GM12878 (cell line): ENCODE results near the gene SRPRB. TPM values are rescaled to one million over a fixed set of nuclear protein-coding genes. Genes with fewer than 3 reads are reported as not detected.

Experiments used
- ATAC-seq: fragments of 200-7000 bp; cut with Tn5 transposase; 3 replicates; pipeline ENCODE4 v1.9.1; 2020; ENCODE audit warnings: mild to moderate bottlenecking, moderate library complexity
- BruUV-seq: library from RNA; stranded (reverse); fragments of 400-500 nt; replicated peaks from 2 replicates; lab custom pipeline; 2021; lab: Mats Ljungman, UMichigan
- CTCF ChIA-PET: fragments of 300-600 bp; sonication (Branson Sonifier 250); formaldehyde crosslinking; extraction: SDS; loops from one replicate; lab custom pipeline; 2021; ENCODE audit warnings: inconsistent platforms; lab: Yijun Ruan, JAX
- POLR2A ChIA-PET: fragments of 350-600 bp; formaldehyde crosslinking; extraction: SDS; loops from one replicate; lab custom pipeline; 2021; ENCODE audit warnings: inconsistent platforms; lab: Charles Lee
- RAD21 ChIA-PET: fragments of 300-600 bp; sonication (Branson Sonifier 250); formaldehyde crosslinking; loops from one replicate; lab custom pipeline; 2023; ENCODE audit warnings: antibody characterized with exemption; ENCODE audit not compliant: unreplicated experiment; lab: Charles Lee
- SMC1A ChIA-PET: fragments of 300-600 bp; sonication (Branson Sonifier 250); formaldehyde crosslinking; loops from one replicate; lab custom pipeline; 2023; ENCODE audit not compliant: unreplicated experiment, uncharacterized antibody; lab: Charles Lee
- DNase-seq: peaks from one replicate; pipeline ENCODE4 v3.0.0-alpha.2; 2011; ENCODE audit warnings: low read depth, low spot score
- FAIRE-seq: peaks from 3 replicates; lab custom pipeline; 2011; peaks lifted over from hg19 to GRCh38; lab: Jason Lieb, UNC
- H2AFZ ChIP-seq: 2 replicates; pipeline ENCODE4 v1.6.0; 2011; ENCODE audit warnings: low read depth, low read length, control low read depth; ENCODE audit not compliant: control insufficient read depth
- H3K27ac ChIP-seq: 2 replicates; pipeline ENCODE4 v1.5.1; 2011; ENCODE audit warnings: control low read depth; ENCODE audit not compliant: control insufficient read depth, insufficient read depth
- H3K27me3 ChIP-seq, 2 experiments: replicated peaks in 1 of 2; 2 replicates each; pipeline versions ENCODE4 v1.6.0 to v1.6.1; 2011; ENCODE audit warnings: low read length in 1 of 2; ENCODE audit not compliant: control insufficient read depth in 2 of 2, insufficient read depth in 2 of 2
- H3K36me3 ChIP-seq, 2 experiments: 2 replicates each; pipeline ENCODE4 v1.5.1; 2011; ENCODE audit warnings: low read length in 1 of 2; ENCODE audit not compliant: control insufficient read depth in 2 of 2, insufficient read depth in 2 of 2
- H3K4me1 ChIP-seq: 2 replicates; pipeline ENCODE4 v1.6.1; 2011; ENCODE audit warnings: mild to moderate bottlenecking, low read length, moderate library complexity, mixed read lengths; ENCODE audit not compliant: control insufficient read depth, insufficient read depth
- H3K4me2 ChIP-seq: 2 replicates; pipeline ENCODE4 v1.6.0; 2011; ENCODE audit warnings: control low read depth; ENCODE audit not compliant: control insufficient read depth, insufficient read depth
- H3K4me3 ChIP-seq: fragments of 200-600 bp; sonication (generic); 2 replicates; pipeline ENCODE4 v1.5.1; 2016
- H3K79me2 ChIP-seq: 2 replicates; pipeline ENCODE4 v1.6.0; 2011; ENCODE audit warnings: low read length; ENCODE audit not compliant: control insufficient read depth, insufficient read depth
- H3K9ac ChIP-seq: 2 replicates; pipeline ENCODE4 v1.8.0; 2011; ENCODE audit warnings: low read length, control low read depth, mixed read lengths; ENCODE audit not compliant: control insufficient read depth, insufficient read depth
- H3K9me3 ChIP-seq: replicated peaks from 3 replicates; pipeline ENCODE4 v1.5.1; 2011; ENCODE audit warnings: mild to moderate bottlenecking, low read length; ENCODE audit not compliant: control insufficient read depth, insufficient read depth
- H4K20me1 ChIP-seq: 2 replicates; pipeline ENCODE4 v1.6.0; 2011; ENCODE audit not compliant: control insufficient read depth, insufficient read depth
- CBX3 ChIP-seq: fragments of 200-600 bp; sonication (generic); IDR thresholded peaks from 2 replicates; pipeline ENCODE4 v1.6.1; 2016; ENCODE audit warnings: low read depth, borderline replicate concordance
- HDAC6 ChIP-seq: fragments of 200-600 bp; sonication (generic); IDR thresholded peaks from one replicate; pipeline ENCODE4 v1.8.0; 2017; ENCODE audit warnings: antibody characterized with exemption; ENCODE audit not compliant: unreplicated experiment
- IKZF1 ChIP-seq: fragments of 450-650 bp; conservative IDR thresholded peaks from 2 replicates; pipeline ENCODE4 v1.6.1; 2017; ENCODE audit warnings: antibody characterized with exemption, mild to moderate bottlenecking
- JUND ChIP-seq: IDR thresholded peaks from 2 replicates; pipeline ENCODE4 v1.6.1; 2012; ENCODE audit warnings: low read depth, mild to moderate bottlenecking, low read length, improper control_type of control experiment, moderate library complexity
- KDM1A ChIP-seq: fragments of 200-600 bp; sonication (generic); IDR thresholded peaks from 2 replicates; pipeline ENCODE4 v1.6.1; 2016; ENCODE audit warnings: borderline replicate concordance
- MYB ChIP-seq: fragments of 150-350 bp; IDR thresholded peaks from 2 replicates; pipeline ENCODE4 v1.6.1; 2014; ENCODE audit warnings: mild to moderate bottlenecking, low read depth, low read length, borderline replicate concordance
- RAD51 ChIP-seq: fragments of 450-650 bp; IDR thresholded peaks from 2 replicates; pipeline ENCODE4 v1.6.1; 2016; ENCODE audit warnings: moderate library complexity, mild to moderate bottlenecking, inconsistent platforms
- ZBTB33 ChIP-seq: fragments of 450-650 bp; IDR thresholded peaks from 2 replicates; pipeline ENCODE4 v1.6.1; 2017; ENCODE audit warnings: mild to moderate bottlenecking
- ZNF217 ChIP-seq: fragments of 450-650 bp; IDR thresholded peaks from 2 replicates; pipeline ENCODE4 v1.6.1; 2017; ENCODE audit warnings: antibody characterized with exemption, mild to moderate bottlenecking
- in situ Hi-C: fragments of 300-500 bp; cut with MboI; formaldehyde crosslinking; loops from 9 replicates; pipeline ENCODE4 v1.14.3; 2018; ENCODE audit warnings: mixed read lengths
- intact Hi-C: fragments of 100-400 bp; cut with micrococcal nuclease; formaldehyde crosslinking; loops from one replicate; pipeline ENCODE4 v1.14.2; 2022; ENCODE audit not compliant: unreplicated experiment
- polyA plus RNA-seq, 11 experiments: library from polyadenylated mRNA; depleted of rRNA in 4 of 11; unstranded in 6 of 11; stranded (reverse) in 5 of 11; fragments of >200 nt; fragmentation: Nextera tagmentation in 4 of 11; fragmentation: Illumina TruSeq in 1 of 11; extraction: Ambion mirVana in 4 of 11; extraction: Trizol in 1 of 11; gene quantifications; 1 replicate in 1 of 11; 2 replicates in 10 of 11; pipeline versions ENCODE4 v1.2.1 to v1.2.3, GENCODE V29; 2011 to 2016; ENCODE audit warnings: inconsistent platforms in 2 of 11, missing spikeins in 2 of 11, low read depth in 1 of 11
- total RNA-seq, 4 experiments: library from RNA; depleted of rRNA in 3 of 4; stranded (reverse); fragments of >200 nt in 3 of 4; fragmentation: Illumina TruSeq in 1 of 4; extraction: Trizol in 1 of 4; gene quantifications; 2 replicates each; pipeline versions ENCODE4 v1.2.1 to v1.2.3, GENCODE V29; 2013 to 2021
- TF ChIP-seq, protein P1 (sequence below): IDR thresholded peaks from 2 replicates; pipeline ENCODE4 v1.6.1; 2011; ENCODE audit warnings: borderline replicate concordance, low read depth, mild to moderate bottlenecking, moderate library complexity, mixed read lengths, low read length; ENCODE audit not compliant: insufficient read depth; ENCODE audit errors: extremely low read length

Gene SRPRB
- total and polyA plus RNA-seq, 10 of the 15 experiments (the other 5 are each of a cell fraction or from before 2014, with no cell fraction given): 30.6 to 107 (median 46.6) TPM

DNA sequence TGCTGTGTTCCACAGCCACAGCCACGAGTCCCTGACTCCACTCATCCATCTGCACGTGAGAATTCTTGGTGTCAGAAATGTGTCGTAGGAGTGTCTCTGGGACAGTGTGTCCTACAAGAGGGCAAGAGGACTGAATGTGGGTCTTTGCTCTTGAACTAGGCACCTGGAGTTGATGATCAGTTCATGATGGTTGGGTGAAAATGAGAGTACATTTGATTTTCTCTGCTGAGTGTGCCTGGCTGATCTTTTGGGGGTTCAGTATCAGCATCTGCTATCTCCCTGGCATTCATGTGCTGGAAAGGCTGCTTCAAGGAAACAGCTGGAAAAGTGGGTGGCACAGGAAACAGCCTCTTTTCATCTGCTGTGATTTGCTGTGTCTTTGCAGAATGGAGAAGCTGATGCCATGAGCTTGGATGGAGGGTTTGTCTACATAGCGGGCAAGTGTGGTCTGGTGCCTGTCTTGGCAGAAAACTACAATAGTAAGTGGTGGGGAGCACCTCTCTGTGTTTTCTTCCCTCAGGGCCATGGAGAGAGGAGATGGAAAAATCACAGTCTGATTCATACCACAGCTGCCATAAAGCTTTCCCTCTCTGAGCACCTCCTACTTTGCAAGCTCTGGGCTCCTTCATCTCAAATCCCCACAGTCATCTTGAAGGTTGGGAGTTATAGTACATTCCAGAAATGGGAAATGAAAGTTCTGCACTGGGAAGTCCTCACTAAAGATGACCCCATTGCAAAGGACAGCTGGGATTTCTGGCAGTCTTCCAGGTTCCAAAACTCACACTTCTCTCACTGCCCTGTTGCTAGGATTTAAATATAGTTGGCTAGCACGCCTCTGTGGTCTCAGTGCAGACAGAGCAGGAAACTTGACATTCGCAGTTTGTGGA, 41.6 kb upstream of the SRPRB start (continued):
- TF ChIP-seq, protein P1, sequence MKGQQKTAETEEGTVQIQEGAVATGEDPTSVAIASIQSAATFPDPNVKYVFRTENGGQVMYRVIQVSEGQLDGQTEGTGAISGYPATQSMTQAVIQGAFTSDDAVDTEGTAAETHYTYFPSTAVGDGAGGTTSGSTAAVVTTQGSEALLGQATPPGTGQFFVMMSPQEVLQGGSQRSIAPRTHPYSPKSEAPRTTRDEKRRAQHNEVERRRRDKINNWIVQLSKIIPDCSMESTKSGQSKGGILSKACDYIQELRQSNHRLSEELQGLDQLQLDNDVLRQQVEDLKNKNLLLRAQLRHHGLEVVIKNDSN: no peak

GRCh38 chr3:133765256-133765655, 40.4 kb upstream of the SRPRB start:
- Histone ChIP-seq H3K27me3 (peaks cover 2 to 11% of the 10 kb centered on the region in 2 experiments; a peak in 2 of 4 replicates), H3K36me3 (no peaks in the 10 kb centered on the region), H3K9ac (no peak overlapping the region), H3K27ac (no peak overlapping the region), H4K20me1 (no peaks in the 10 kb centered on the region), H2AFZ (no peak overlapping the region), H3K4me3 (no peak overlapping the region), H3K4me2 (no peak overlapping the region), H3K79me2 (no peaks in the 10 kb centered on the region), H3K4me1 (no peaks in the 10 kb centered on the region), H3K9me3 (no peaks in the 10 kb centered on the region)
- in situ Hi-C loops (no loop called here), intact Hi-C loops (no loop called here)
- ChIA-PET CTCF (no interaction called here), RAD21 (interaction anchor here (0.6 kb wide), 1 partner anchor 792 kb away, joined by 3 read pairs; no protein-coding TSS in a partner anchor), SMC1A (no interaction called here), POLR2A (no interaction called here)
- FAIRE-seq: no peak
- no TSS peak for BruUV-seq
- ATAC-seq: no peak
- no peak for DNase-seq
- TF ChIP-seq KDM1A (no peak), ZBTB33 (no peak), MYB (no peak), RAD51 (no peak), IKZF1 (no peak), ZNF217 (no peak), JUND (no peak), HDAC6 (no peak), CBX3 (no peak)
